Measurements from ENCODE around the gene PEDS1.

PEDS1 gene

DNA sequence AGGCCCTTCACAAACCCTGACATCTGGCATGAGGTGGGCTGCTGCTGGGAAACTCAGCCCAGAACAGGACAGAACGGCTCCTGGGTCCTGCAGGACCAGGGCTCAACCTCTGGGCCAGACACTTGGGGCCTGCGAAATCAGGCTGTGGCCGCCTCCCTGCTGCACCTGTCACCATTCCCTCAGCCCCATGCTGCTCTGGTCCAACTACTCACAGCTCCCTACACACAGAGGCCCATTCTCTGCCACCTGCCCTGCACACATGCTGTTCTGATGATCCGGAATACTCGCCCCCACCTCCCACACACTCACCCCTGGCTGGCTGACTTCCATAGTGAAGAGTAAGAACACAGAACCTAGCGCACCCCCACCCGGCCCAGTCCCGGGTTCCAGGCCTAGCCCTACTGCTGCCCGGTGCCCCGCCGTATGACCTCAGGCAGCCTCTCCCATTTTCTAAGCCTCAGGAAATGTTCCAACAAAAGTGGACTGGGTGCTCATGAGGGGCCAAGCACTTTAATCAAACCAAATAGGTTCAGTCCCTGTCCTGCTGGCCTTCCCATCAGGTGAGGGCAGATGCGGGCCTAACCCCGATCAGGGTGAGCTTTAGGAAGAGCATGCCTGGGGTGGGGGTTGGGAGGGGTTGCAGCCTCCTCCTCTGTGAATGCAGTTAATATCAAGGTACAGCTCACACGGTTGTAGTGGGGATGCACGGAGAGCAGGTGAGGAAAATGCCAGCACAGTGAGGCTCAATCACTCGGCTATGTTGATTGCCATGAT lies 3.9 kb downstream of the PEDS1 start:
- H3K27ac ChIP-seq = peak overlapping the region; percentile 88

DNA sequence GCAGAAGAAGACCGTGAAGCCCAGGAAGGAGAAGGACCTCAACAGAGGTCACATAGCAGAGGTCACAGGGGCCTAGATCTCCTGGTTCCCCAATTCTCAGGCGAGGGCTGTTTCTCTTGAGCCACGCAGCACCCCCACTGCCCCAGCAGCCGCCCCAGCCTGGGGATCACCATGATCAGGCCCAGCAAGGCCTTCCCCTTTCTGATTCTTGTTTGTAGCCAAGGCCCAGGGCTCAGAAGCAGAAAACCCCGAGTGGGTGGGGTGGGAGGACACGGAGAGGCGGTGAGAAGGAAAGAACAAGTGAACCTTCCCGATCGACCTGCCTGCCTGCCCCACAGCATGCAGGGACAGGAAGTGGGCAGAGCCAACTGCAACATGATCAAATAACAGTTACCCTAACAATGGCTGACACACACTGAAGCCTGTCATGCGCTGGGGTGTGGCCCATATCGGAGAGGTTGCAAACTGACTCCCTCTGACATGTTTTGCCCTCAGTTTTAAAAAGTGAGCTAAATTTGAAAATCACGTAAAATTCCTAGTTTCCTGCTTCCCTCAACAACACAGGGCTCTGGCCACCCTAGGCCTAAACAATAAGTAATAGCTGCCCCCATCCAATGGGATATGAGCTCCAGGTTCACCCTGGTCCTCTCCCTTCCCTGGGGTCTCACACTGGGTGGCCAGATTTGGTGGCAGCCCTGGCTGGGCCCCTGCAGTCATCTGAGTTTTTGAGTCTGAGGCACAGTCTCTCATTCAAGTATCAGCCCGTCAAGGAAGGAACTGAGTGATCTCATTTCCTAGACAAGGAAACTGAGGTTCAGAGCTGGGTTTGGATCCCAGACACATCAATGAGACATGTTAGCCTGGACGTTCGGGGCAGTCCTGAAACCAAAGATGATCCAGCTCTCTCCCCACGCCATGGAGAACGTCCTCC lies 6.5 kb downstream of the PEDS1 start:
- peak overlapping the region; percentile 62 for H3K27ac ChIP-seq

More for the DNA sequence above, 3.9 kb downstream of the PEDS1 start:
- TF ChIP-seq, protein P1, sequence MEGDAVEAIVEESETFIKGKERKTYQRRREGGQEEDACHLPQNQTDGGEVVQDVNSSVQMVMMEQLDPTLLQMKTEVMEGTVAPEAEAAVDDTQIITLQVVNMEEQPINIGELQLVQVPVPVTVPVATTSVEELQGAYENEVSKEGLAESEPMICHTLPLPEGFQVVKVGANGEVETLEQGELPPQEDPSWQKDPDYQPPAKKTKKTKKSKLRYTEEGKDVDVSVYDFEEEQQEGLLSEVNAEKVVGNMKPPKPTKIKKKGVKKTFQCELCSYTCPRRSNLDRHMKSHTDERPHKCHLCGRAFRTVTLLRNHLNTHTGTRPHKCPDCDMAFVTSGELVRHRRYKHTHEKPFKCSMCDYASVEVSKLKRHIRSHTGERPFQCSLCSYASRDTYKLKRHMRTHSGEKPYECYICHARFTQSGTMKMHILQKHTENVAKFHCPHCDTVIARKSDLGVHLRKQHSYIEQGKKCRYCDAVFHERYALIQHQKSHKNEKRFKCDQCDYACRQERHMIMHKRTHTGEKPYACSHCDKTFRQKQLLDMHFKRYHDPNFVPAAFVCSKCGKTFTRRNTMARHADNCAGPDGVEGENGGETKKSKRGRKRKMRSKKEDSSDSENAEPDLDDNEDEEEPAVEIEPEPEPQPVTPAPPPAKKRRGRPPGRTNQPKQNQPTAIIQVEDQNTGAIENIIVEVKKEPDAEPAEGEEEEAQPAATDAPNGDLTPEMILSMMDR (conservative IDR thresholded peaks at IDR 0.05) = no peak

DNA sequence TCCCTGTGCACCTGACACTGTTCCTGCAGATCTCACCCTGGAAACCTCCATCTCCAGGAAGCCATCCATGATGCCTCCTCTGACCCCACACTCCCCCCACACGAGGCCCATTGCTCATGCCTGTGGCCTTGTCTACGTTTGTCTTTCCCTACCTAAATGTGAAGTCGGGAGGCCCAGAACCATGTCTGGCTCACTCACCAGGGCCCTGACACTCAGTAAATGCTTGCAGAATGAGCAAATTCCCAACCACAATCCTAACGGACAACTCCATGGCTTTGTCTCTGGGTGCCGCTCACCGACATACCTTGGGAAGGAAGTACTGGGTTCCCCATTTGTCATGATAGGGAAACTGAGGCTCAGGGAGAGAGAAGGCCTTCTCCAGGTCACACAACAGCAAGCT lies 7.3 kb downstream of the PEDS1 start:
- peak overlapping the region; percentile 62 for H3K27ac ChIP-seq

More for the DNA sequence above, 6.5 kb downstream of the PEDS1 start:
- TF ChIP-seq, protein P1 (conservative IDR thresholded peaks at IDR 0.05) = no peak

DNA sequence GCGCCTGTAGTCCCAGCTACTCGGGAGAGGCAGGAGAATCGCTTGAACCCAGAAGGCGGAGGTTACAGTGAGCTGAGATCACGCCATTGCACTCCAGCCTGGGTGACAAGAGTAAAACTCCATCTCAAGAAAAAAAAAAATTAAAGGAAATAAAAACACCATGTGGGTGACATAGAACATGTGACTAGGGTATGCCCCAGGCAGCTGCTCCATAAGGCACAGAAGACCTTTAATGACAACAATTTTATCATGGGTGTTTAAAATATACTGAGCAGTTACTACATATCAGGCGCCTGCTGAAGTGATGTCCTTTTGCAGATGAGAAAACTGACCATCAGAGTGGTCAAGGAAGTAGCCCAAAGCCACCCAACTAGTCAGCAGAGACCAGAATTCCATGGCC lies 8.0 kb downstream of the PEDS1 start:
- TF ChIP-seq, protein P1 (conservative IDR thresholded peaks at IDR 0.05) = no peak

More for the DNA sequence above, 7.3 kb downstream of the PEDS1 start:
- TF ChIP-seq, protein P1 (conservative IDR thresholded peaks at IDR 0.05) = no peak

DNA sequence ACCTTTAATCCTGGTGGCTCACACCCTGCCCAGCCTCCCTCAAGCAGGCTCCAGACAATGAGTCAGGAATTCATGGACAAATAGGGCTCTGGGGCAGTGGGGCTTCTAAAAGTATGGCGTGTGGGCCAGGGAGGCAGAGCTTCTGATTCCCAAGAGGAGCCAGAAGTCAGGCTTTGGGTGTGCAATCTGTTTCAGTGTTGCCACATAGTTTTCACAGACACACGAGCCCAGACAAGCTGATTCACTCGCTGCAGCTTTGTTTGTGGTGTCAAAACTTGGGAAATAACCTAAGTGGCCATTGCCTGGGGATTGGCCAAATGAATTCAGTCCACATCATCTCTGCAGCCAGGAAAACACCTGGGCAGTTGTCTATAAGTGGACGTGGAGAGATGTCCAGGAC lies 9.2 kb downstream of the PEDS1 start:
- H3K27ac ChIP-seq = peak overlapping the region; percentile 75
- TF ChIP-seq, protein P1 (conservative IDR thresholded peaks at IDR 0.05) = no peak

More for the DNA sequence above, 8.0 kb downstream of the PEDS1 start:
- H3K27ac ChIP-seq = peak overlapping the region; percentile 62; the same call in 1 of the 2 replicates

DNA sequence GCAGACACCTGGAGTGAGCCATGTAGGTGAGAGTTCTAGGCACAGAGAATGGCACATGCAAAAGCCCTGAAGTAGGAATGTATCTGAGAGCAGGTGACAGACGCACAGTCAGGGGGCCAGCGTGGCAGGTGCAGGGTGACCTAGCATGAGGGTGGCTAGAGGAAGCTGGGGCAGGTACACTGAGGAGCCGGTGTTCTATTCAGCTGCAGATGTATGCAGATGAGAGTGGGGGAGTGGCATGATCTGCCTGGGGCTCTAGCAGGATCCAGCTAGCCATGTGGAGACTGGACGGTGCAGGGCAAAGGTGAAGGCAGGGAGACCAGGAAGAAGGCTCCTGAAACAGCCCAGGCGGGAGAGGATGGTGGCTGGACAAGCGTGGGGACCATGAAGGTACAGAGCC lies 10.7 kb downstream of the PEDS1 start:
- TF ChIP-seq, protein P1 (conservative IDR thresholded peaks at IDR 0.05) = no peak
- H3K27ac ChIP-seq = peak overlapping the region; percentile 75

Data from VCaP (cell line).